NCI-H2029 (cell line): Measurements from ENCODE around the gene HK1.

ENCODE experiments used
- DNase-seq: peaks from one replicate; lab custom pipeline; 2025; lab: John Stamatoyannopoulos, UW

HK1 gene

GRCh38 chr10:69348816-69349541, 70.7 kb downstream of the HK1 start:
- DNase-seq = peak; percentile 77

GRCh38 chr10:69349542-69349888, 71.2 kb downstream of the HK1 start:
- DNase-seq = no peak

GRCh38 chr10:69351589-69351988, 73.3 kb downstream of the HK1 start:
- DNase-seq = no peak

- DNase-seq = no peak
These were observed 74.4 kb downstream of the HK1 start for GRCh38 chr10:69352569-69353264.

GRCh38 chr10:69353977-69354635, 75.8 kb downstream of the HK1 start:
- DNase-seq = no peak

GRCh38 chr10:69356187-69356586, 77.9 kb downstream of the HK1 start:
- no peak for DNase-seq

- no peak for DNase-seq
These were observed 80.0 kb downstream of the HK1 start for GRCh38 chr10:69358148-69358795.

- DNase-seq = no peak
These were observed 80.9 kb downstream of the HK1 start for GRCh38 chr10:69359148-69359547.

- DNase-seq = no peak
These were observed 81.3 kb downstream of the HK1 start for GRCh38 chr10:69359594-69359993.

- DNase-seq = peak; percentile 80
These were observed 82.4 kb downstream of the HK1 start for GRCh38 chr10:69360485-69361302.

- peak; percentile 74 for DNase-seq
These were observed 83.0 kb downstream of the HK1 start for GRCh38 chr10:69361303-69361614.

GRCh38 chr10:69362471-69362954, 84.2 kb downstream of the HK1 start:
- DNase-seq = peak; percentile 43

- no peak for DNase-seq
These were observed 85.4 kb downstream of the HK1 start for GRCh38 chr10:69363666-69364065.

- DNase-seq = no peak
These were observed 86.1 kb downstream of the HK1 start for GRCh38 chr10:69364232-69364940.

- peak; percentile 74 for DNase-seq
These were observed 88.4 kb downstream of the HK1 start for GRCh38 chr10:69366738-69367137.

GRCh38 chr10:69367469-69367868, 89.2 kb downstream of the HK1 start:
- DNase-seq = no peak

GRCh38 chr10:69372126-69372980, 94.1 kb downstream of the HK1 start:
- DNase-seq = no peak

- no peak for DNase-seq
These were observed 95.9 kb downstream of the HK1 start for GRCh38 chr10:69374242-69374641.

GRCh38 chr10:69374931-69375306, 96.6 kb downstream of the HK1 start:
- DNase-seq = no peak
